SU-DHL-6 (cell line): Measurements from ENCODE around the gene CHCHD3.

Source experiments
- EZH2phosphoT487 ChIP-seq: fragments of 200-600 bp; sonication (generic), shearing (Covaris generic); conservative IDR thresholded peaks from 2 replicates; pipeline ENCODE4 v1.6.1; 2018; ENCODE audit warnings: mild to moderate bottlenecking, antibody characterized with exemption, low read length, moderate library complexity, mixed read lengths
- TF ChIP-seq, protein P1 (sequence below): fragments of 200-600 bp; sonication (generic); IDR thresholded peaks from one replicate; pipeline ENCODE4 v1.5.1; 2017; ENCODE audit warnings: antibody characterized with exemption, mild to moderate bottlenecking, low read length, moderate library complexity; ENCODE audit not compliant: insufficient read depth, poor library complexity, severe bottlenecking

DNA sequence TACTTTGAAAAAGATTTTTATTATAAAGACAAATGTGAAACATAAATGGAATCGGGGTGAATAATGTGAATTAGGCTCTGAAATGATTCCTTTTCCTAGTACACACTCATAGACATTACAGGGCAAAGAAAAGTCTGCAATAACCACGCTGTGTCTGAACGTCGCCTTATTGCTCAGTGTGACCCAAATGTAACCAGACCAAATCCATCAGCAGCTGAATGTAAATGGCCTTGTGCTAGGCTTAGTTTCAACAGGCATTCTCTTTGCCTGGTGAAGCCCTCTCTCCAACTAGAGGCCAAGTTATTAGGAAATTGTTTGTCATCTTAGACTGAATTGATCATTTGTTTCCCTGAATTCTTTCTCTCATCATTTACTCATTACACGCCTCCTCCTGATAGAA is 225.5 kb downstream of the CHCHD3 start:
- TF ChIP-seq, protein P1, sequence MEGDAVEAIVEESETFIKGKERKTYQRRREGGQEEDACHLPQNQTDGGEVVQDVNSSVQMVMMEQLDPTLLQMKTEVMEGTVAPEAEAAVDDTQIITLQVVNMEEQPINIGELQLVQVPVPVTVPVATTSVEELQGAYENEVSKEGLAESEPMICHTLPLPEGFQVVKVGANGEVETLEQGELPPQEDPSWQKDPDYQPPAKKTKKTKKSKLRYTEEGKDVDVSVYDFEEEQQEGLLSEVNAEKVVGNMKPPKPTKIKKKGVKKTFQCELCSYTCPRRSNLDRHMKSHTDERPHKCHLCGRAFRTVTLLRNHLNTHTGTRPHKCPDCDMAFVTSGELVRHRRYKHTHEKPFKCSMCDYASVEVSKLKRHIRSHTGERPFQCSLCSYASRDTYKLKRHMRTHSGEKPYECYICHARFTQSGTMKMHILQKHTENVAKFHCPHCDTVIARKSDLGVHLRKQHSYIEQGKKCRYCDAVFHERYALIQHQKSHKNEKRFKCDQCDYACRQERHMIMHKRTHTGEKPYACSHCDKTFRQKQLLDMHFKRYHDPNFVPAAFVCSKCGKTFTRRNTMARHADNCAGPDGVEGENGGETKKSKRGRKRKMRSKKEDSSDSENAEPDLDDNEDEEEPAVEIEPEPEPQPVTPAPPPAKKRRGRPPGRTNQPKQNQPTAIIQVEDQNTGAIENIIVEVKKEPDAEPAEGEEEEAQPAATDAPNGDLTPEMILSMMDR, result no peak
- no peak for TF ChIP-seq EZH2phosphoT487
